GM18873 (cell line): Measurements from ENCODE around the gene ADGRG2.

Experiments
- ATAC-seq: cut with Tn5 transposase; IDR thresholded peaks from one replicate; pipeline ENCODE4 v1.9.1; 2021; ENCODE audit warnings: mild to moderate bottlenecking, moderate library complexity, moderate number of reproducible peaks; ENCODE audit not compliant: unreplicated experiment, low FRiP score

Gene ADGRG2

GRCh38 chrX:18962329-18962728 lies 159.9 kb downstream of the ADGRG2 start:
- no peak for ATAC-seq

DNA sequence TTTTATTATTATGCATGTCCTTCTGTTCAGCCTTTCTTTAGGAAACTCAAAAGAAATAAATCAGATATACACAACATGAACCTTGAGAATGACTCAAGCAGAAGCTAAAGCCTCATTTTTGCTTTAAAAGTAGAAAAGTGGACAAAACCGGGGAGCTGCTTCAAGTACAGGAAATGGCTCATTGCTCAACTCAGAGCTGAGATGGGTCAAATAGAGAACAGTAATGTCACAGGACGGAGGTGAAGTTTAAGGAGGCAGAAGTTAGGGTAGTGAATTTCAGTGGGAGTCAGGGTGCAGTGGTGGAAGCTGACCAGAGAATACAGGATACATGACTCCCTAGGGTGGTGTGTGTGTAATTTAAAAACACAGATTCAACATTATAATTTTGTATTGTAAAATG lies 160.6 kb downstream of the ADGRG2 start:
- ATAC-seq: no peak

DNA sequence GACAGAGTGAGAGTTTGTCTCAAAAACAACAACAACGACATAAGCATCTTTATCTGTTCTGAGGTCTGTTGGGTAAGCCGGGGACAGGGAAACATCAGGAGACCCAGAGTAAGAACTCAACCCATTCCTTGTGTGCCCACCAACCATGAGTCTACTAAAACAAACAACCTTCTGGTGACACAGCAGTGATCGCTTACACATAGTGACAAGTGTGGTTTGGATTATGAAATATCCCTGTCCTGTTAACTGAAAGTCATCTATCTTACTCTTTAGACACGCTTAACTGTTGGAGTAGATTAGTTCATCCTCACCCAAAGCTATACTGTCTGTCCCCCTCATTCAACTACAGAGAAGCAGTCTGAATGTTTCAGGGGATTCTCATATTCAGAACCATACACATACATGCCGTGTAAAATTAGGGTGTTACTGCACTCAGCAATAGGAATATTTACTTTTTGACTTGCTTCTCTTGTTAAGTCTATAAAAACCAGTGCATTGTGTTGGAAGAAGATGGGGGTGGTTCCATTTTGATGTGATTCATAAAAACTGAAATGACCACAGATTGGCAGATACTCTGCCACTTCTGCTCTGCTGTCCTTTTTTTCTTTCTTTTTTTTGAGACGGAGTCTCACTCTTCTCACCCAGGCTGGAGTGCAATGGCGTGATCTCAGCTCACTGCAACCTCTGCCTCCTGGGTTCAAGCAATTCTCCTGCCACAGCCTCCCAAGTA lies 165.8 kb downstream of the ADGRG2 start:
- ATAC-seq: no peak

DNA sequence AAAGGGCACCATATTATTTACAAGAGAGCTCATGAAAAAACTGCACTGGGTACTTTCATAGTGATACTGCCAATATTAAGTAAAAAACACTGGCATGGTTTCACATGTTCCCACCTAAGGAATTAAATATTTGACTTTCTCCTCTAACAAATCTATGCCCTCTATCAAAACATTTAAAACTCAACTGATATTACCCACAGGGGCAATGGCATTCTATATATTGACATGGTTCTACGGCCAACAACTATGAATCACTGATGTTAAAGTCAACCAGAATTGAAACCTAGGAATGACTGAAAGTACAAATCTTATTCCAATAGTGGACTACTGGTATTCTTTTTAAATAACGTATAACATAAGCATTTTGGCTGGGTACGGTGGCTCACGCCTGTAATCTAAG lies 166.6 kb downstream of the ADGRG2 start:
- no peak for ATAC-seq

GRCh38 chrX:18951032-18951431 lies 171.2 kb downstream of the ADGRG2 start:
- no peak for ATAC-seq

GRCh38 chrX:18949944-18950301 lies 172.3 kb downstream of the ADGRG2 start:
- no peak for ATAC-seq

DNA sequence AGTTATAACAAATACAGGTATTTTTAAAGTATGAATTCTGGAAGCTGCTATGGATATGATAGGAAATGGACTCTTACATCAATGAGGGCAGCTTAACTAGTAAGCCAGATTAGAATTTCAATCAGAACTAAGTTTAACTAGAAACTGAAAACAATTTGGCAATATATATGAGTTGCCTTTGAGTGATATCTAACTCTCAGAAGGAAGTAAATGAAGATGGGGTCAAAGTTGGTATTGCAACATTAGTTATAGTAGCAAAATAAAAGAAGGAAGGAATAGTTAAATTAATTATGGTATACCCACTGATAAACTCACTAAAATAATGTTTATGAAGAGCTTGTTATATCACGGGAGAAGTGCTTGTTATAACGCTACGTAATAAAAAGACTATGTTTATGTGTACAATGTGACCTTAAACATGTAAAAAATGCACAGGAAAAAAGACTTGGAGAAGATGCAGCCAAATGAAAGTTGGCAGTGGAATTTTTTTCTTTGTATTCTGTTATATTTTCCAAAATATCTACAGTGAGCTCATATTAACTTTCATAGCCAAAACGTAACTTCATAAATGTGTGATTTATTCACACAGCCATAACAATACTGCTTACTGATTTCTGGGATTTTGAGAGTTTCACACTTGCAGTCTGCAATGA lies 172.9 kb downstream of the ADGRG2 start:
- ATAC-seq: no peak

GRCh38 chrX:18946611-18947010 lies 175.7 kb downstream of the ADGRG2 start:
- no peak for ATAC-seq

DNA sequence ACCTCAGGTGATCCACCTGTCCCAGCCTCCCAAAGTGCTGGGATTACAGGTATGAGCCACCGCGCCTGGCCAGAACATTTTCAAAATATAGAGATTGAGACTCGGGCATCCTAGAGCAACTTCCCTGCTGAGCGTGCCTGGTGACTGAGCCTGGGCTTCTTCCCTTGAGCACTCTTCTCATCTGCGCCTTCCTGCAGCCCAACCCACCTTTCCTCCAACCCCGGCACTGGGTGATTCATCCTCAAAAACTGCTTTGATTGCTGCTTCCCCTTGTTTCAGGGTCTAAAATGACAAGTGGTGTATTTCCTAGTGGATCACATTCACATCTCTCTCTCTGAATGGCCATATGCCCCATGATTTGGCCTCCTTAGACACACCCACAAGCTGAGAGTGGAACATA lies 176.1 kb downstream of the ADGRG2 start:
- no peak for ATAC-seq

DNA sequence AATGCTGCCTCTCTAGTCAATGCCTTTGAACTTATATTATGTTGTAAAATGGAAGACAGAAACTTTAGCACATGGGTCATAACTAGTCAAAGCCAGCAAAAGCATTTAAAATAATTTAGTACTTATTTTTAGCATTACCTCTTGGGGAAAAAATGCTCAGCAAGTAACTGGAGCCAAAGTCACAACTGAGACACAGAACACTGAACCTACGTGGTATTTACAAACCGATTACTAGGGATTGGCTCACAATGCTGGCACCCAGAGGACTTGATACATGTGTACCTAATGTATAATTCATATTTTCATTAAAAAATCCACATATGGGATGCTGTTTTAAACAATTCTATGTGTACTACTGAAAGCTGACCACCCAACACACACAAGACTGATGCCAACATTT lies 176.8 kb downstream of the ADGRG2 start:
- no peak for ATAC-seq

GRCh38 chrX:18944482-18944881 lies 177.8 kb downstream of the ADGRG2 start:
- ATAC-seq: no peak

- no peak for ATAC-seq
These were observed 180.4 kb downstream of the ADGRG2 start for GRCh38 chrX:18941896-18942295.
